WTC11 (cell line): ENCODE results near the gene CHAT. TPM values are rescaled to one million over a fixed set of nuclear protein-coding genes. Genes with fewer than 3 reads are reported as not detected.

Experiments used
- ATAC-seq: fragments of 200-7000 bp; cut with Tn5 transposase; 2 replicates; pipeline ENCODE4 v1.10.0; 2021; ENCODE audit warnings: mild to moderate bottlenecking, moderate library complexity
- CTCF ChIA-PET: fragments of 300-600 bp; sonication (Branson Sonifier 250); formaldehyde crosslinking; loops from one replicate; lab custom pipeline; 2021; ENCODE audit warnings: antibody characterized with exemption; lab: Charles Lee
- POLR2A ChIA-PET: fragments of 350-600 bp; sonication (Branson Sonifier 250); formaldehyde crosslinking; loops from one replicate; lab custom pipeline; 2021; ENCODE audit warnings: antibody characterized with exemption; lab: Charles Lee
- DNase-seq: peaks from one replicate; pipeline ENCODE4 v3.0.0; 2021; ENCODE audit warnings: low spot score
- H3K27ac Mint-ChIP-seq: 2 replicates; pipeline ENCODE4 v1.8.0; 2021; ENCODE audit warnings: mixed read lengths
- H3K27me3 Mint-ChIP-seq: 2 replicates; pipeline ENCODE4 v1.8.0; 2021; ENCODE audit warnings: low read depth, mild to moderate bottlenecking, moderate library complexity, mixed read lengths
- H3K36me3 Mint-ChIP-seq: 2 replicates; pipeline ENCODE4 v1.8.0; 2021; ENCODE audit warnings: mixed read lengths
- H3K4me1 Mint-ChIP-seq: 2 replicates; pipeline ENCODE4 v1.8.0; 2022; ENCODE audit warnings: mixed read lengths
- H3K4me3 Mint-ChIP-seq: 2 replicates; pipeline ENCODE4 v1.8.0; 2021; ENCODE audit warnings: mild to moderate bottlenecking, moderate library complexity, mixed read lengths
- H3K9me3 Mint-ChIP-seq: 2 replicates; pipeline ENCODE4 v1.8.0; 2021; ENCODE audit warnings: mixed read lengths
- CDX4 ChIP-seq: fragments of 250-450 bp; sonication (Bioruptor Pico); IDR thresholded peaks from 2 replicates; pipeline ENCODE4 v1.9.0; 2021; ENCODE audit warnings: moderate library complexity, mild to moderate bottlenecking, inconsistent platforms, borderline replicate concordance
- ESRRA ChIP-seq: sonication (generic); formaldehyde crosslinking; IDR thresholded peaks from 2 replicates; pipeline ENCODE4 v1.8.1; 2022; ENCODE audit warnings: mild to moderate bottlenecking, missing genetic modification reagents, borderline replicate concordance
- GRHL2 ChIP-seq: fragments of 250-450 bp; sonication (Bioruptor Pico); IDR thresholded peaks from 2 replicates; pipeline ENCODE4 v1.8.0; 2022; ENCODE audit warnings: mild to moderate bottlenecking, moderate library complexity; ENCODE audit not compliant: insufficient replicate concordance, severe bottlenecking
- GTF2I ChIP-seq: fragments of 250-450 bp; sonication (Bioruptor Pico); conservative IDR thresholded peaks from 2 replicates; pipeline ENCODE4 v1.4.0; 2021; ENCODE audit warnings: mild to moderate bottlenecking
- HMGA2 ChIP-seq: fragments of 250-450 bp; sonication (Bioruptor Pico); IDR thresholded peaks from 2 replicates; pipeline ENCODE4 v1.4.0; 2021; ENCODE audit warnings: mild to moderate bottlenecking, moderate library complexity
- HMGXB4 ChIP-seq: sonication (generic); formaldehyde crosslinking; IDR thresholded peaks from 2 replicates; pipeline ENCODE4 v1.8.1; 2023; ENCODE audit warnings: mild to moderate bottlenecking, moderate library complexity, missing genetic modification reagents
- IRF1 ChIP-seq: sonication (generic); formaldehyde crosslinking; IDR thresholded peaks from 2 replicates; pipeline ENCODE4 v1.8.0; 2023; ENCODE audit warnings: missing genetic modification reagents
- KAT7 ChIP-seq: sonication (generic); formaldehyde crosslinking; IDR thresholded peaks from 2 replicates; pipeline ENCODE4 v1.8.1; 2023; ENCODE audit warnings: missing genetic modification reagents, mild to moderate bottlenecking, borderline replicate concordance
- NR1H2 ChIP-seq: sonication (generic); formaldehyde crosslinking; IDR thresholded peaks from 2 replicates; pipeline ENCODE4 v1.9.0; 2021; ENCODE audit warnings: mild to moderate bottlenecking, moderate library complexity, missing genetic modification reagents
- RELA ChIP-seq: sonication (generic); formaldehyde crosslinking; IDR thresholded peaks from 2 replicates; pipeline ENCODE4 v1.8.1; 2022; ENCODE audit warnings: missing genetic modification reagents, mild to moderate bottlenecking, borderline replicate concordance
- TP53 ChIP-seq: sonication (generic); formaldehyde crosslinking; IDR thresholded peaks from 2 replicates; pipeline ENCODE4 v1.8.1; 2023; ENCODE audit warnings: mild to moderate bottlenecking, missing genetic modification reagents
- ZBTB21 ChIP-seq: sonication (generic); formaldehyde crosslinking; IDR thresholded peaks from 2 replicates; pipeline ENCODE4 v1.8.1; 2023; ENCODE audit warnings: mild to moderate bottlenecking, missing genetic modification reagents, borderline replicate concordance
- ZNF281 ChIP-seq: sonication (generic); formaldehyde crosslinking; IDR thresholded peaks from 2 replicates; pipeline ENCODE4 v1.8.0; 2023; ENCODE audit warnings: mild to moderate bottlenecking, missing genetic modification reagents
- ZNF317 ChIP-seq: sonication (generic); formaldehyde crosslinking; IDR thresholded peaks from 2 replicates; pipeline ENCODE4 v1.8.1; 2023; ENCODE audit warnings: low read depth, mild to moderate bottlenecking, moderate library complexity, missing genetic modification reagents, borderline replicate concordance
- total RNA-seq: library from RNA; stranded (reverse); gene quantifications from 3 replicates; pipeline ENCODE4 v1.2.3, GENCODE V29; 2021
- TF ChIP-seq, protein P1 (sequence below): sonication (generic); formaldehyde crosslinking; conservative IDR thresholded peaks from 2 replicates; pipeline ENCODE4 v1.8.1; 2023; ENCODE audit warnings: mild to moderate bottlenecking, low read depth, missing genetic modification reagents, moderate library complexity

Gene CHAT
- total RNA-seq, 1 experiment from 2014 or later: not detected

DNA sequence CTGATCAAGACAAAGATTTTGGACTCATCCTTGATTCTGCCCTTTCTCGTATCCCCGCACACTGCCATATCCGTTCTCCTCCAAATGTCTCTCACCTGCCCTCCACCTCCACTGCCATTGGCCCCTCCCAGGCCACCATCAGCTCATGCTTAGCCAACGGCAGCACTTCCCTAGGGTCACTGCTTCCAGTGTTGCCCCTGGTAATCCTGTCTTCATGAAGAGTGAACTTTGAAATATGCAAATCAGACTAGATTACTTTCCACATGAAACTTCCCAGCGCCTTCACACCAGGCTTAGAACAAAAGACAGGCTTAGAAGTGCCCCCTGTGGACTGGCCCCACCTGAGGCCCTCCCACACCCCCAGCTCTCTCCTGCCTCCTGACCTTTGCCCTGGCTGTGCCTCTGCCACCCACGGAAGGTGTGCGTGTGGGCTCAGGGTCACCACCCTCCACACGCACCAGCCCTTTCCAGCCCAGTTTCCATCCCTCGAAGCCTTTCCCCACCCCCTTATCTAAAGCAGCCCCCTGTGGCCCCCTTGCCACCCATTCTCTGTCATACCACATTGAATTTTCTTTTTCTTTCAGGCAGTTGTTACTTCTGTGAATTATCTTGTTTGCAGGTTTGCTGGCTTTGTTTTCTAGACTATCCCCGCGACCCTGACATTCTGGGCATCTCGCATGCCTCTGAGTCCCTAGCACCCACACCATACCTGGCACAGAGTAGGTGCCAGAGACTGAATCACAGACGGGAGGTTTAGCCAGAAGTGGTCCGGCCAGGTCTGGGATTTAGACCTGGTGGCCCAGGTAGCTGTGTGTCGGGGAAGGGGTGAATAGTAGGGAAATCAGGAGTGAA, 38.8 kb downstream of the CHAT start:
- no peak for DNase-seq

DNA sequence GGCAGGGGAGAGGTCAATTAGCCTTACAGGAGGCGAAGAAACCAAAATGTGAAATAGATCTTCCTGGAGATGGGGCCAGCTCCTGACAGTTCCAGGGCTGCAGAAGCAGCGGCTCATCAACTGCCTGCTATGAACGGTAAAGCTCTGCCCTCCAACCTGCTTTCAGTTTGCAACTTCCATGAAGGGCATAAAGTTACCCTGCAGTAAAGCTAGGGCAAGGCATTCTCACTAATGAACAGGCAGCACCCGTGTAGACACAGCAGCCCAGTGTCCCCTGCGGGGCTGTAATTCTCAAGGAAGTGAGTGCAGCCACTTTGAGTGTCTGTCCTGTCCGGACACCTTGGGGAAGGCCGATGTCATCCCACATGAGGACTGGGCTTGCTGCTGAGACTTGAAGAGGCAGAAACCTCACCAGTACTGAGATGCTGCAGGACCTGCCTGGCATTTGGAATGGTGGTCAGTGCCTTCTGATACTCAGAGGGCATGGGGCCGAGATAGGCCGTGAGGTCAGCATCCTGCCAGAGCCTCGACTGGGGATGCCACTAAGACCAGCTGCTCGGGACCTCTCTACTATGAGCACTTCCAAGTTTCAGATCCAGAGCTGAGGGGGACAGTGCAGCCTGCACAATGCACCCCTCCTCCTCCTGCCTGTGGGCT, 39.6 kb downstream of the CHAT start:
- DNase-seq (no peak), ATAC-seq (no peak)
- Mint-ChIP-seq H3K9me3 (no peaks in the 10 kb centered on the region; the same call in 1 of the 2 replicates), H3K27me3 (peaks cover 26% of the 10 kb centered on the region), H3K4me3 (no peak overlapping the region), H3K27ac (no peak overlapping the region), H3K36me3 (no peaks in the 10 kb centered on the region), H3K4me1 (peaks cover 14% of the 10 kb centered on the region)
- CTCF ChIA-PET: interaction anchor here (0.9 kb wide), 1 partner anchor 8 kb away, joined by 3 read pairs; no protein-coding TSS in a partner anchor
- POLR2A ChIA-PET: no interaction called here
- no peak for TF ChIP-seq CDX4 (CRISPR knock-in tag)
- TF ChIP-seq TP53 (CRISPR knock-in tag): no peak
- TF ChIP-seq GTF2I (CRISPR knock-in tag): no peak
- TF ChIP-seq ZNF317 (CRISPR knock-in tag): no peak
- no peak for TF ChIP-seq KAT7
- TF ChIP-seq HMGXB4 (CRISPR knock-in tag): no peak
- no peak for TF ChIP-seq GRHL2 (CRISPR knock-in tag)
- TF ChIP-seq ESRRA: no peak
- TF ChIP-seq RELA (CRISPR knock-in tag): no peak
- TF ChIP-seq ZBTB21 (CRISPR knock-in tag): no peak
- no peak for TF ChIP-seq HMGA2 (CRISPR knock-in tag)

More for the DNA sequence above, 38.8 kb downstream of the CHAT start:
- POLR2A ChIA-PET: no interaction called here
- ATAC-seq: no peak
- TF ChIP-seq NR1H2 (CRISPR knock-in tag) (no peak), IRF1 (CRISPR knock-in tag) (no peak), ZNF281 (CRISPR knock-in tag) (no peak)
- TF ChIP-seq, protein P1, sequence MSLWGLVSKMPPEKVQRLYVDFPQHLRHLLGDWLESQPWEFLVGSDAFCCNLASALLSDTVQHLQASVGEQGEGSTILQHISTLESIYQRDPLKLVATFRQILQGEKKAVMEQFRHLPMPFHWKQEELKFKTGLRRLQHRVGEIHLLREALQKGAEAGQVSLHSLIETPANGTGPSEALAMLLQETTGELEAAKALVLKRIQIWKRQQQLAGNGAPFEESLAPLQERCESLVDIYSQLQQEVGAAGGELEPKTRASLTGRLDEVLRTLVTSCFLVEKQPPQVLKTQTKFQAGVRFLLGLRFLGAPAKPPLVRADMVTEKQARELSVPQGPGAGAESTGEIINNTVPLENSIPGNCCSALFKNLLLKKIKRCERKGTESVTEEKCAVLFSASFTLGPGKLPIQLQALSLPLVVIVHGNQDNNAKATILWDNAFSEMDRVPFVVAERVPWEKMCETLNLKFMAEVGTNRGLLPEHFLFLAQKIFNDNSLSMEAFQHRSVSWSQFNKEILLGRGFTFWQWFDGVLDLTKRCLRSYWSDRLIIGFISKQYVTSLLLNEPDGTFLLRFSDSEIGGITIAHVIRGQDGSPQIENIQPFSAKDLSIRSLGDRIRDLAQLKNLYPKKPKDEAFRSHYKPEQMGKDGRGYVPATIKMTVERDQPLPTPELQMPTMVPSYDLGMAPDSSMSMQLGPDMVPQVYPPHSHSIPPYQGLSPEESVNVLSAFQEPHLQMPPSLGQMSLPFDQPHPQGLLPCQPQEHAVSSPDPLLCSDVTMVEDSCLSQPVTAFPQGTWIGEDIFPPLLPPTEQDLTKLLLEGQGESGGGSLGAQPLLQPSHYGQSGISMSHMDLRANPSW: no peak
- TF ChIP-seq, all 79 proteins: peak for 0
- no peaks in the 10 kb centered on the region for H3K9me3 Mint-ChIP-seq
- peaks cover 26% of the 10 kb centered on the region for H3K27me3 Mint-ChIP-seq
- CTCF ChIA-PET: no interaction called here
- H3K4me3 Mint-ChIP-seq: no peak overlapping the region
- H3K27ac Mint-ChIP-seq: no peak overlapping the region
- H3K36me3 Mint-ChIP-seq: no peaks in the 10 kb centered on the region
- H3K4me1 Mint-ChIP-seq: peaks cover 14% of the 10 kb centered on the region
